Choroid plexus epithelial cell (primary cell): ENCODE data around the gene CCDC187.
"Not testable (repeated sequence)": the region's sequence is repeated elsewhere in the genome, so short reads cannot be mapped to it uniquely, and the experiment has no call there.

Experiments
- DNase-seq: peaks from one replicate; pipeline ENCODE4 v3.0.0-alpha.2; 2010; ENCODE audit warnings: low read depth
- H3K4me3 ChIP-seq: 2 replicates; pipeline ENCODE4 v1.5.1; 2011; ENCODE audit warnings: low read depth, mild to moderate bottlenecking, control low read depth, low read length, moderate library complexity
- CTCF ChIP-seq: conservative IDR thresholded peaks from 2 replicates; pipeline ENCODE4 v1.5.1; 2011; ENCODE audit warnings: low read depth, mild to moderate bottlenecking, control low read depth, inconsistent platforms, low read length, moderate library complexity

Gene CCDC187

GRCh38 chr9:136321561-136321960 is 17.7 kb upstream of the CCDC187 start:
- DNase-seq = no peak
- no peak for TF ChIP-seq CTCF
- no peak overlapping the region for H3K4me3 ChIP-seq

- not testable (repeated sequence) for DNase-seq
These were observed 17.1 kb upstream of the CCDC187 start for GRCh38 chr9:136320972-136321371.

GRCh38 chr9:136319955-136320354 is 16.1 kb upstream of the CCDC187 start:
- DNase-seq, H3K4me3 ChIP-seq: not testable (repeated sequence)

More at GRCh38 chr9:136320972-136321371, 17.1 kb upstream of the CCDC187 start:
- not testable (repeated sequence) for H3K4me3 ChIP-seq

GRCh38 chr9:136319244-136319643 is 15.3 kb upstream of the CCDC187 start:
- DNase-seq, H3K4me3 ChIP-seq: not testable (repeated sequence)

- H3K4me3 ChIP-seq = no peak overlapping the region
- TF ChIP-seq CTCF = no peak
- no peak for DNase-seq
These were observed 14.9 kb upstream of the CCDC187 start for GRCh38 chr9:136318776-136319241.

- TF ChIP-seq CTCF = no peak
- no peak overlapping the region for H3K4me3 ChIP-seq
These were observed 14.3 kb upstream of the CCDC187 start for GRCh38 chr9:136318111-136318775.

GRCh38 chr9:136317695-136318094 is 13.8 kb upstream of the CCDC187 start:
- no peak for TF ChIP-seq CTCF
- no peak overlapping the region for H3K4me3 ChIP-seq
- no peak for DNase-seq

More at GRCh38 chr9:136318111-136318775, 14.3 kb upstream of the CCDC187 start:
- no peak for DNase-seq

- TF ChIP-seq CTCF = no peak
- DNase-seq = no peak
- no peak overlapping the region for H3K4me3 ChIP-seq
These were observed 13.2 kb upstream of the CCDC187 start for GRCh38 chr9:136316896-136317676.
